ENCODE results near the gene C1QA. TPM values are rescaled to one million over a fixed set of nuclear protein-coding genes. Genes with fewer than 3 reads are reported as not detected.
A peak's percentile ranks its signal among the peaks of the same experiment; 100 is the strongest.

C1QA gene
- polyA plus RNA-seq, 1 of the 3 experiments (the other 2 are of a cell fraction): not detected

DNA sequence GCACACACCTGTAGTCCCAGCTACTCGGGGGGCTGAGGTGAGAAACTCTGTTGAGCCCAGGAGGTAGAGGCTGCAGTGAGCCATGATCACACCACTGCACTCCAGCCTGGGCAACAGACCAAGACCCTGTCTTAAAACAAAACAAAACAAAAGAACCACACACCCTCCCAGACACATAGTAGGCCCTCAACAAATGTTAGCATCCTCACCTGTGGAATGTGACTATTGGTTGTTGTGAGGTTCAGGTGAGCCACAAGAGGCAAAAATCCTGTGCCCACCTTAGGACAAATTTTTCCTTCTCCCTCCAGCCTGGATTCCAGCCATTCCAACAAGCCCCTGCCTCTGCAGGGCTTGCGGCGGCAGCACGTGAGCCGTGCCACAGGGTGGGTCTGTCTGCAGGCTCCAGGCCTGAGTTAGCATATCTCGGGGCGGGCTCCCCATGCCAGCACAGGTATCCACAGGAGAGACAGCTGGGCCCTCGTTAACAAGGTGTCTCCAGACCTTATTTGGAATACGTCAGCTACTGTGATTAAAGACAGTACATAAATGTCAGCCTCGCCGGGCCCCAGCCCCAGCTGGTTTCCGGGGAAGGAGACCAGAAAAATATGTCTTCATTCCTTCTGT lies 34.0 kb downstream of the C1QA start (continued):
- TF ChIP-seq CHD2 (IDR thresholded peaks at IDR 0.05; ENCODE audit: low read length, partially characterized antibody): no peak

DNA sequence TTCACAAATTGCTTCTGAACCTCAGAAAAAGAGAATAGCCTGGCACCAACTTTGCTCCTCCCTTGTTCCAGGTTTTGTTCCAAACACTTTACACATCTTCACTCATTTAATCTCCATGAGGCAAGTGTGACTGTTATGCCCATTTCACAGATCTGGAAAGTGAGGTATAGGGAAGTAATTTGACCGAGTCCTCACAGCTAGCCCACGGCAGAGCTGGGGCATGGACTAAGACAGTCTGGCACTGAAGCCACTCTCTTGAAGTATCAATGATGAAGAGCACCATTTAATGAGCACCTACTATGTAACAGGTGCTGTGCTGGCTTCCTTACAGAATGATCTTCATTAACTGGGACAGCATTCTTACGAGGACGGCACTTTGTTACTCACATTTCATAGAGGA lies 35.6 kb downstream of the C1QA start:
- peaks cover 20% of the 10 kb centered on the region; the same call in 1 of the 2 replicates for H3K27me3 ChIP-seq (ENCODE audit: insufficient read depth)
- H3K27ac ChIP-seq (ENCODE audit: low read depth in 2 of 2, low read length in 1 of 2): no peak overlapping the region
- no peak overlapping the region for H2AFZ ChIP-seq (ENCODE audit: low read depth)
- TF ChIP-seq PBX3 (IDR thresholded peaks at IDR 0.05) (no peak), EZH2phosphoT487 (IDR thresholded peaks at IDR 0.05; ENCODE audit: borderline replicate concordance, low read depth) (no peak), FOXM1 (IDR thresholded peaks at IDR 0.05; ENCODE audit: low read depth) (no peak), ELF1 (IDR thresholded peaks at IDR 0.05) (no peak), SMC3 (IDR thresholded peaks at IDR 0.05; ENCODE audit: low read depth, low read length) (no peak), FOXJ3 (CRISPR knock-in tag; IDR thresholded peaks at IDR 0.05) (no peak)
- TF ChIP-seq, protein P1, sequence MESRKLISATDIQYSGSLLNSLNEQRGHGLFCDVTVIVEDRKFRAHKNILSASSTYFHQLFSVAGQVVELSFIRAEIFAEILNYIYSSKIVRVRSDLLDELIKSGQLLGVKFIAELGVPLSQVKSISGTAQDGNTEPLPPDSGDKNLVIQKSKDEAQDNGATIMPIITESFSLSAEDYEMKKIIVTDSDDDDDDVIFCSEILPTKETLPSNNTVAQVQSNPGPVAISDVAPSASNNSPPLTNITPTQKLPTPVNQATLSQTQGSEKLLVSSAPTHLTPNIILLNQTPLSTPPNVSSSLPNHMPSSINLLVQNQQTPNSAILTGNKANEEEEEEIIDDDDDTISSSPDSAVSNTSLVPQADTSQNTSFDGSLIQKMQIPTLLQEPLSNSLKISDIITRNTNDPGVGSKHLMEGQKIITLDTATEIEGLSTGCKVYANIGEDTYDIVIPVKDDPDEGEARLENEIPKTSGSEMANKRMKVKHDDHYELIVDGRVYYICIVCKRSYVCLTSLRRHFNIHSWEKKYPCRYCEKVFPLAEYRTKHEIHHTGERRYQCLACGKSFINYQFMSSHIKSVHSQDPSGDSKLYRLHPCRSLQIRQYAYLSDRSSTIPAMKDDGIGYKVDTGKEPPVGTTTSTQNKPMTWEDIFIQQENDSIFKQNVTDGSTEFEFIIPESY (IDR thresholded peaks at IDR 0.05; ENCODE audit: borderline replicate concordance, low read depth): no peak
- H3K4me2 ChIP-seq: no peak overlapping the region
- H3K79me2 ChIP-seq (ENCODE audit: insufficient read depth): no peaks in the 10 kb centered on the region
- no peaks in the 10 kb centered on the region for H4K20me1 ChIP-seq (ENCODE audit: insufficient read depth)
- no peaks in the 10 kb centered on the region for H3K9me2 ChIP-seq
- 81% methylated on average over 4 of the region's 4 CpGs for WGBS (ENCODE audit: low lambda C conversion rate)
- DNase-seq: no peak
- no peaks in the 10 kb centered on the region for H3K9me3 ChIP-seq
- POLR2A ChIA-PET: no interaction called here
- no peak overlapping the region for H3K4me3 ChIP-seq (ENCODE audit: low read depth in 2 of 2, low read length in 1 of 2)
- no peak overlapping the region for H3K9ac ChIP-seq
- no peaks in the 10 kb centered on the region; a peak in 1 of 4 replicates for H3K4me1 ChIP-seq (ENCODE audit: control insufficient read depth in 1 of 2, insufficient read depth in 2 of 2, low read depth in 1 of 2, low read length in 1 of 2)
- H3K36me3 ChIP-seq (replicated peaks in 1 of 2; ENCODE audit: control insufficient read depth in 1 of 2, insufficient read depth in 2 of 2, low read length in 1 of 2): no peaks in the 10 kb centered on the region
- CTCF ChIA-PET: interaction anchor here (1.0 to 5.4 kb wide), 8 partner anchors 9 to 292 kb away, joined by 3 to 70 read pairs (median 19); no protein-coding TSS in a partner anchor
- H3F3A ChIP-seq (replicated peaks; ENCODE audit: insufficient read depth): no peaks in the 10 kb centered on the region

GRCh38 chr1:22673486-22674409 lies 37.3 kb downstream of the C1QA start:
- WGBS (ENCODE audit: low lambda C conversion rate): 37% methylated on average over 11 of the region's 17 CpGs
- peak; percentile 87 for DNase-seq
- TF ChIP-seq RAD21 (IDR thresholded peaks at IDR 0.05; ENCODE audit: low read length): peak; percentile 94
- TF ChIP-seq GATA2 (CRISPR knock-in tag; IDR thresholded peaks at IDR 0.05): peak; percentile 37; the same call in 1 of the 2 replicates
- TF ChIP-seq, protein P2, sequence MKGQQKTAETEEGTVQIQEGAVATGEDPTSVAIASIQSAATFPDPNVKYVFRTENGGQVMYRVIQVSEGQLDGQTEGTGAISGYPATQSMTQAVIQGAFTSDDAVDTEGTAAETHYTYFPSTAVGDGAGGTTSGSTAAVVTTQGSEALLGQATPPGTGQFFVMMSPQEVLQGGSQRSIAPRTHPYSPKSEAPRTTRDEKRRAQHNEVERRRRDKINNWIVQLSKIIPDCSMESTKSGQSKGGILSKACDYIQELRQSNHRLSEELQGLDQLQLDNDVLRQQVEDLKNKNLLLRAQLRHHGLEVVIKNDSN (IDR thresholded peaks at IDR 0.05; ENCODE audit: borderline replicate concordance, low read depth): no peak
- no peak for TF ChIP-seq MAX (IDR thresholded peaks at IDR 0.05; ENCODE audit: low read depth)
- TF ChIP-seq REST (IDR thresholded peaks at IDR 0.05; ENCODE audit: low read depth, low read length): no peak

More at GRCh38 chr1:22673486-22674409, 37.3 kb downstream of the C1QA start:
- Histone ChIP-seq H3K9me2 (no peaks in the 10 kb centered on the region), H3K4me3 (ENCODE audit: low read depth in 2 of 2, low read length in 1 of 2) (no peak overlapping the region; a peak in 1 of 4 replicates), H3K9me3 (no peaks in the 10 kb centered on the region), H3F3A (replicated peaks; ENCODE audit: insufficient read depth) (no peaks in the 10 kb centered on the region), H3K36me3 (replicated peaks in 1 of 2; ENCODE audit: control insufficient read depth in 1 of 2, insufficient read depth in 2 of 2, low read length in 1 of 2) (no peaks in the 10 kb centered on the region), H3K27me3 (ENCODE audit: insufficient read depth) (peaks cover 12% of the 10 kb centered on the region; the same call in 1 of the 2 replicates), H4K20me1 (ENCODE audit: insufficient read depth) (no peaks in the 10 kb centered on the region), H3K4me1 (ENCODE audit: control insufficient read depth in 1 of 2, insufficient read depth in 2 of 2, low read depth in 1 of 2, low read length in 1 of 2) (no peaks in the 10 kb centered on the region; a peak in 1 of 4 replicates), H3K9ac (no peak overlapping the region), H3K79me2 (ENCODE audit: insufficient read depth) (no peaks in the 10 kb centered on the region), H3K27ac (ENCODE audit: low read depth in 2 of 2, low read length in 1 of 2) (no peak overlapping the region), H3K4me2 (no peak overlapping the region), H2AFZ (ENCODE audit: low read depth) (no peak overlapping the region)
- ChIA-PET CTCF (interaction anchor here (0.6 to 5.4 kb wide), 43 partner anchors 8 to 513 kb away, joined by 3 to 70 read pairs (median 4); no protein-coding TSS in a partner anchor), POLR2A (no interaction called here)
